GM10248 (cell line): ENCODE results near the gene VWA3A.
A peak's percentile ranks its signal among the peaks of the same experiment; 100 is the strongest.
"Not testable (repeated sequence)": the region's sequence is repeated elsewhere in the genome, so short reads cannot be mapped to it uniquely, and the experiment has no call there.

Experiments
- CTCF ChIA-PET: fragments of 300-600 bp; sonication (Branson Sonifier 250); formaldehyde crosslinking; extraction: SDS; loops from one replicate; lab custom pipeline; 2021; ENCODE audit warnings: antibody characterized with exemption; lab: Yijun Ruan, JAX
- POLR2A ChIA-PET: fragments of 350-650 bp; sonication (Branson Sonifier 250); formaldehyde crosslinking; extraction: SDS; loops from one replicate; lab custom pipeline; 2020; ENCODE audit warnings: antibody characterized with exemption; lab: Yijun Ruan, JAX
- DNase-seq: peaks from one replicate; pipeline ENCODE4 v3.0.0; 2012; ENCODE audit errors: extremely low spot score
- CTCF ChIP-seq: IDR thresholded peaks from 2 replicates; pipeline ENCODE4 v1.5.1; 2012; ENCODE audit warnings: mild to moderate bottlenecking, low read depth; ENCODE audit errors: extremely low read depth, missing control alignments, control extremely low read depth

VWA3A gene

GRCh38 chr16:22141767-22142166, 49.4 kb downstream of the VWA3A start:
- POLR2A ChIA-PET, result no interaction called here
- CTCF ChIA-PET, result interaction anchor here (0.8 to 1.9 kb wide), 7 partner anchors 11 to 43 kb away, joined by 3 to 6 read pairs (median 4); no protein-coding TSS in a partner anchor
- peak; percentile 12 for TF ChIP-seq CTCF
- DNase-seq, result no peak

- no peak for TF ChIP-seq CTCF
- POLR2A ChIA-PET, result no interaction called here
- CTCF ChIA-PET, result interaction anchor here (0.6 kb wide), 1 partner anchor 119 kb away, joined by 3 read pairs; no protein-coding TSS in a partner anchor
- DNase-seq, result no peak
Measured at GRCh38 chr16:22144520-22144919, 52.2 kb downstream of the VWA3A start.

GRCh38 chr16:22147853-22148252, 55.5 kb downstream of the VWA3A start:
- DNase-seq, result no peak
- CTCF ChIA-PET, result no interaction called here
- POLR2A ChIA-PET, result no interaction called here
- no peak for TF ChIP-seq CTCF

GRCh38 chr16:22151246-22151998, 59.1 kb downstream of the VWA3A start:
- CTCF ChIA-PET, result interaction anchor here (1.2 kb wide), 1 partner anchor 37 kb away, joined by 4 read pairs; no protein-coding TSS in a partner anchor
- POLR2A ChIA-PET, result no interaction called here
- DNase-seq, result no peak
- TF ChIP-seq CTCF, result no peak

- POLR2A ChIA-PET, result no interaction called here
- TF ChIP-seq CTCF, result no peak
- no peak for DNase-seq
- CTCF ChIA-PET, result no interaction called here
Measured at GRCh38 chr16:22152316-22152715, 60.0 kb downstream of the VWA3A start.

GRCh38 chr16:22153078-22153477, 60.7 kb downstream of the VWA3A start:
- POLR2A ChIA-PET, DNase-seq: not testable (repeated sequence)
- CTCF ChIA-PET, result interaction anchor here (0.8 to 1.2 kb wide), 4 partner anchors 11 to 75 kb away, joined by 3 to 6 read pairs (median 4); no protein-coding TSS in a partner anchor

GRCh38 chr16:22161401-22161800, 69.1 kb downstream of the VWA3A start:
- TF ChIP-seq CTCF, result no peak
- ChIA-PET POLR2A (no interaction called here), CTCF (no interaction called here)
- no peak for DNase-seq
